Transverse colon (tissue), 4 donors: Measurements from ENCODE around the gene MSH5.
A peak's percentile ranks its signal among the peaks of the same experiment; 100 is the strongest.

ENCODE experiments used
- CTCF ChIP-seq, 5 experiments: fragments of 200-600 bp in 3 of 5; fragments of 450-650 bp in 2 of 5; sonication (generic) in 3 of 5; IDR thresholded peaks; 1 replicate in 2 of 5; 2 replicates in 3 of 5; pipeline ENCODE4 v1.5.1; 2016 to 2017; ENCODE audit warnings: antibody characterized with exemption in 5 of 5, inconsistent platforms in 3 of 5, mild to moderate bottlenecking in 2 of 5, moderate library complexity in 1 of 5
- EP300 ChIP-seq: sonication (generic); formaldehyde crosslinking; IDR thresholded peaks from one replicate; pipeline ENCODE4 v1.6.1; 2017; ENCODE audit warnings: antibody characterized with exemption, low read depth
- POLR2A ChIP-seq: fragments of 450-650 bp; IDR thresholded peaks from one replicate; pipeline ENCODE4 v1.6.1; 2016; ENCODE audit warnings: antibody characterized with exemption, mild to moderate bottlenecking, moderate library complexity
- POLR2AphosphoS5 ChIP-seq, 3 donors: sonication (generic); formaldehyde crosslinking; IDR thresholded peaks; one replicate each; pipeline ENCODE4 v1.6.1; 2016; ENCODE audit warnings: antibody characterized with exemption in 3 of 3

DNA sequence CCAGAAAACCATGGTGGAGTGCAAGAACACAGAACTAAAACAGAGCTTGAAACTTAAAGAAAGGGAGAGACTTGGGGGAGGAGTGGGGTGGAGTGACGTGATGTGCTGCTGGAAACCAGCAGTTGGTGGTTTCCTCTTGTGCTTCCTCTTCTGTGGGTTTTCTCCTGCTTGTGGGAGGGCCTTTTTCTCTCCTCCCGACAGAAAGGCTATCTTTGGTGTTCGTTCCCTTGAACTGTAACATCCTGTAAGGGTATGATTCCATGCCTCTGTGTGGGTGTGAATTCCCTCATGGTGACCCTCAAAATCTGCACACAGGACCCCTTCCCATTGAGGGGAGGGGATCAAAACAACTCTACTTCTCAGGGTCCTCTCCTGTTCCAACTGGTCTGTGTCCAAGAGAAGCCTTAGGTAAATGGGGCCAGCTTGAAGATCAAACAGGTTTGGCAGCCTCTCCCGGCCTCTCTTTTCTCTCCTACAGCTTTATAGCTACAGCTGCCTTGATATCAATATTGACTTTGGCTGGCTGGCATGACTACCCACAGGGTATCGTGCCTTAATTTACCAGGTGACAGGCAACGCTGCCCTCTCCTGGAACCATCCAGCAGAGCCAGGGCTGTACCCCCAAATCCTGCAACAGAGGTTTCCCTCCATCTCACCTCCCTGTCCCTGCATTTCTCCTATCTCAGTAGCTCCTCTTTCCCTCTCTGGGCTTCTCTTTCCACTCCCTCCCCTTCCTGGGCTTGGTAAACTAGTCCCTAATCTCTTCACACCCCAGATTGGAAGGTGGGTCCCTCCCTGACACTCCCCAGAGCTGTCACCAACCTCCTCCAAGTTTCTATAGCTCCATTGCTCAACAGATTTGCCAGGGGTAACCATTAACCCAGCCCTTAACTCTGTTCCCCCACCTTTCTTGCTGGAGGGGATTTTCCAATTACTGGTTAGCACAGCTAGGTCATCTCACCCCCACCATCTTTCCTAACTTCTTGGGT, 1.5 kb upstream of the MSH5 start:
- TF ChIP-seq CTCF (IDR thresholded peaks at IDR 0.05) (peak in 3 of 5 experiments; percentile 10 to 44 (median 11)), POLR2A (peak; percentile 64), POLR2AphosphoS5 (IDR thresholded peaks at IDR 0.05) (peak; percentile 15 to 67 (median 60)), EP300 (peak; percentile 36)
